Loucy (cell line): ENCODE data around the gene USH1G.
"Not testable (repeated sequence)": the region's sequence is repeated elsewhere in the genome, so short reads cannot be mapped to it uniquely, and the experiment has no call there.

Source experiments
- H2AFZ ChIP-seq: fragments of 200-600 bp; sonication (generic); 2 replicates; pipeline ENCODE4 v1.6.0; 2016; ENCODE audit warnings: antibody characterized with exemption, mild to moderate bottlenecking, low read length, moderate library complexity
- H3F3A ChIP-seq: fragments of 200-600 bp; 2 replicates; pipeline ENCODE4 v1.6.0; 2016; ENCODE audit warnings: antibody characterized with exemption, low read depth, mild to moderate bottlenecking
- H3K27me3 ChIP-seq: fragments of 200-600 bp; sonication (generic); 2 replicates; pipeline ENCODE4 v1.6.1; 2014; ENCODE audit warnings: low read length, mild to moderate bottlenecking; ENCODE audit not compliant: insufficient read depth, poor library complexity, severe bottlenecking
- H3K36me3 ChIP-seq: fragments of 200-600 bp; sonication (generic); 2 replicates; pipeline ENCODE4 v1.6.1; 2016; ENCODE audit warnings: low read length; ENCODE audit not compliant: insufficient read depth
- H3K4me1 ChIP-seq: fragments of 200-600 bp; sonication (generic); 2 replicates; pipeline ENCODE4 v1.5.1; 2014; ENCODE audit warnings: low read length, mild to moderate bottlenecking; ENCODE audit not compliant: insufficient read depth, poor library complexity, severe bottlenecking
- H3K4me2 ChIP-seq: fragments of 200-600 bp; sonication (generic); 2 replicates; pipeline ENCODE4 v1.6.0; 2014; ENCODE audit warnings: antibody characterized with exemption, low read length, low read depth, mild to moderate bottlenecking; ENCODE audit not compliant: poor library complexity, severe bottlenecking
- H3K4me3 ChIP-seq: fragments of 200-600 bp; sonication (generic); 2 replicates; pipeline ENCODE4 v1.5.1; 2014; ENCODE audit warnings: low read length, mild to moderate bottlenecking, mixed read lengths; ENCODE audit not compliant: poor library complexity, severe bottlenecking
- H3K79me2 ChIP-seq: fragments of 200-600 bp; sonication (generic); 2 replicates; pipeline ENCODE4 v1.6.1; 2014; ENCODE audit warnings: low read length; ENCODE audit not compliant: insufficient read depth
- H3K9ac ChIP-seq: fragments of 200-600 bp; sonication (generic); 2 replicates; pipeline ENCODE4 v1.6.0; 2014; ENCODE audit warnings: mild to moderate bottlenecking, low read depth, low read length, moderate library complexity; ENCODE audit not compliant: poor library complexity, severe bottlenecking
- H3K9me2 ChIP-seq: fragments of 200-600 bp; sonication (generic); replicated peaks from 2 replicates; pipeline ENCODE4 v1.6.1; 2016; ENCODE audit warnings: low read depth, low read length, mixed read lengths
- H3K9me3 ChIP-seq: fragments of 200-600 bp; sonication (generic); 2 replicates; pipeline ENCODE4 v1.6.1; 2014; ENCODE audit warnings: mild to moderate bottlenecking, antibody characterized with exemption, low read length, low read depth; ENCODE audit not compliant: insufficient read depth
- H4K20me1 ChIP-seq: fragments of 200-600 bp; sonication (generic); 2 replicates; pipeline ENCODE4 v1.6.0; 2014; ENCODE audit warnings: antibody characterized with exemption, low read length, mild to moderate bottlenecking; ENCODE audit not compliant: insufficient read depth, poor library complexity, severe bottlenecking
- EZH2phosphoT487 ChIP-seq: fragments of 200-600 bp; IDR thresholded peaks from 2 replicates; pipeline ENCODE4 v1.6.1; 2018; ENCODE audit warnings: antibody characterized with exemption, mild to moderate bottlenecking, moderate library complexity, borderline replicate concordance
- TF ChIP-seq, protein P1 (sequence below): fragments of 200-600 bp; sonication (generic); conservative IDR thresholded peaks from 2 replicates; pipeline ENCODE4 v1.5.1; 2014; ENCODE audit warnings: mild to moderate bottlenecking, antibody characterized with exemption, low read length

Gene USH1G

DNA sequence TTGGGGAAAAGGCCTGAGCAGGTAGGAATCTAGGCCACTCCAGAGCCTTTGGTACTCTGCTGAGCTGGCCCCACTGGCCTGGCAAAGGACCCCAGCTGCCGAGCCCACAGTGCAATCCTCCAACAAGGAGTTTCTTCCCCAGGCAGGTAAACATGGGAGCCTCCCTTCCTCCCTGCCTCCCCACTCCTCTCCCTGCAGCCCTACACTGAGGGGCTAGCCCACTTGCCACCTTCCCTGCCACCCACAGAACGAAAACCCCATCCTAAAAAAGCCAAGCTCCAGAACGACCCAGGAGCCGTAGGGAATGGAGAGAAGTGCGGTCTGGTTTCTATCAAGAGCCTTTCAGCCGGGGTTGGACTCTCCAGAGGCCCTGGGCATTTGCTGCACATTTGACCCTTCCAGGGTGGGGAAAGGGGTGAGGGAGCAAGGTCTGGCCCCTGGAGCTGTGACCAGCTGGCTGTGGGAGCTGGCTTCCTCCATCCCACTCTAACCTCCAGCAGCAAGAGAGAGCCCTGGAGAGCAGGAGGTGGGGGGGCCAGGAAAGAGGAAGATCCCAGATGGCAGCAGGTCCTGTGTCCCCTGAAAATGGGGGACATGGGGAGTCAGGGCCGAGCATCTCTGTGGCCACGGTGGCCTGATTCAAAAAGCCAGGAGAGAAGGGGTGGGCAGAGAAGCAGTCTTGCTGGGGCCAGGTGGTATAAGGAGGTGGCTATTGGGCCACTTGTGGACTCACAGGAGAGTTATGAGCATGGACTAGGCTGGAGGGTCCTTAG lies 48.2 kb upstream of the USH1G start:
- Histone ChIP-seq H3K36me3 (no peaks in the 10 kb centered on the region), H3K79me2 (no peaks in the 10 kb centered on the region), H3K9me3 (no peaks in the 10 kb centered on the region), H3K4me2 (no peak overlapping the region), H3K9ac (no peak overlapping the region), H3K9me2 (no peaks in the 10 kb centered on the region), H2AFZ (no peak overlapping the region), H3F3A (no peaks in the 10 kb centered on the region), H3K4me3 (no peak overlapping the region), H3K4me1 (no peaks in the 10 kb centered on the region), H4K20me1 (no peaks in the 10 kb centered on the region), H3K27me3 (peaks cover 17% of the 10 kb centered on the region)
- TF ChIP-seq, protein P1, sequence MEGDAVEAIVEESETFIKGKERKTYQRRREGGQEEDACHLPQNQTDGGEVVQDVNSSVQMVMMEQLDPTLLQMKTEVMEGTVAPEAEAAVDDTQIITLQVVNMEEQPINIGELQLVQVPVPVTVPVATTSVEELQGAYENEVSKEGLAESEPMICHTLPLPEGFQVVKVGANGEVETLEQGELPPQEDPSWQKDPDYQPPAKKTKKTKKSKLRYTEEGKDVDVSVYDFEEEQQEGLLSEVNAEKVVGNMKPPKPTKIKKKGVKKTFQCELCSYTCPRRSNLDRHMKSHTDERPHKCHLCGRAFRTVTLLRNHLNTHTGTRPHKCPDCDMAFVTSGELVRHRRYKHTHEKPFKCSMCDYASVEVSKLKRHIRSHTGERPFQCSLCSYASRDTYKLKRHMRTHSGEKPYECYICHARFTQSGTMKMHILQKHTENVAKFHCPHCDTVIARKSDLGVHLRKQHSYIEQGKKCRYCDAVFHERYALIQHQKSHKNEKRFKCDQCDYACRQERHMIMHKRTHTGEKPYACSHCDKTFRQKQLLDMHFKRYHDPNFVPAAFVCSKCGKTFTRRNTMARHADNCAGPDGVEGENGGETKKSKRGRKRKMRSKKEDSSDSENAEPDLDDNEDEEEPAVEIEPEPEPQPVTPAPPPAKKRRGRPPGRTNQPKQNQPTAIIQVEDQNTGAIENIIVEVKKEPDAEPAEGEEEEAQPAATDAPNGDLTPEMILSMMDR, result no peak
- no peak for TF ChIP-seq EZH2phosphoT487

DNA sequence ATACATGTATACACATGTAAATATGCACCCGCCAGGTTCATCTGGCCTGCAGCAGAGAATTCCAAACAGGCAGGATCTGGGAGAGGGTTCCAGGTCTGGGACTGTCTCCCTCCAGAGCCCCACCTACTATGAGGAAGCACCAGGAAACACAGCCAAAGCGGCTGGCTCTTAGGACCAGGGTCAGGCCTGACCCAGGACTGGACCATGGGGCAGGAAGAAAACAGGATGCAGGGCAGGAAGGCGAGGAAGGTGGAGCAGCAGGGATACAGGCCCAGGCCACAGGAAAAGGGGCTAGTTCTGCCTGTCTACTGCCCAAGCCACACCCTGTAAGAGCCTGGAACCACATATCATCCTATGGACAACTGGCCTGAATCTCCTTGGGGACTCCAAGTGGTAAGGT lies 47.3 kb upstream of the USH1G start:
- H3K27me3 ChIP-seq, result peaks cover 17% of the 10 kb centered on the region

DNA sequence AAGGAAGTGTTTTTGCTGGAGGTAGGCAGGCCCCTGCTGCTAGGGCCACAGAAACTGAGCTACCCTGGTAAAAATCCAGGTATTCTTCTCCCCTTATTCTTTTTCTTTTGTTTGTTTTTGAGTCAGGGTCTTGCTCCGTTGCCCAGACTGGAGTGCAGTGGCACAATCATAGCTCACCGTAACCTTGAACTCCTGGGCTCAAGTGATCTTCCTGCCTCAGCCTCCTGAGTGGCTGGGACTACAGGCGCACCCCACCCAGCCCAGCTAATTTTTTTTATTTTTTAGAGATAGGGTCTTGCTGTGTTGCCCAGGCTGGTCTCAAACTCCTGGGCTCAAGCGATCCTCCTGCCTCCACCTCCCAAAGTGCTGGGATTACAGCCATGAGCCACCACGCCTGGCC lies 46.4 kb upstream of the USH1G start:
- H2AFZ ChIP-seq, H3K4me2 ChIP-seq, H3K9ac ChIP-seq, H3K79me2 ChIP-seq, H4K20me1 ChIP-seq, H3K9me3 ChIP-seq, H3K9me2 ChIP-seq, H3K4me1 ChIP-seq, H3K4me3 ChIP-seq, H3F3A ChIP-seq, H3K36me3 ChIP-seq: not testable (repeated sequence)
- H3K27me3 ChIP-seq, result peaks cover 17% of the 10 kb centered on the region

More for the DNA sequence above, 47.3 kb upstream of the USH1G start:
- Histone ChIP-seq H3K36me3 (no peaks in the 10 kb centered on the region), H4K20me1 (no peaks in the 10 kb centered on the region), H3K4me2 (no peak overlapping the region), H2AFZ (no peak overlapping the region), H3K9ac (no peak overlapping the region), H3K9me2 (no peaks in the 10 kb centered on the region), H3K9me3 (no peaks in the 10 kb centered on the region), H3K79me2 (no peaks in the 10 kb centered on the region), H3K4me1 (no peaks in the 10 kb centered on the region), H3K4me3 (no peak overlapping the region), H3F3A (no peaks in the 10 kb centered on the region)
- TF ChIP-seq, protein P1, result no peak
- no peak for TF ChIP-seq EZH2phosphoT487

DNA sequence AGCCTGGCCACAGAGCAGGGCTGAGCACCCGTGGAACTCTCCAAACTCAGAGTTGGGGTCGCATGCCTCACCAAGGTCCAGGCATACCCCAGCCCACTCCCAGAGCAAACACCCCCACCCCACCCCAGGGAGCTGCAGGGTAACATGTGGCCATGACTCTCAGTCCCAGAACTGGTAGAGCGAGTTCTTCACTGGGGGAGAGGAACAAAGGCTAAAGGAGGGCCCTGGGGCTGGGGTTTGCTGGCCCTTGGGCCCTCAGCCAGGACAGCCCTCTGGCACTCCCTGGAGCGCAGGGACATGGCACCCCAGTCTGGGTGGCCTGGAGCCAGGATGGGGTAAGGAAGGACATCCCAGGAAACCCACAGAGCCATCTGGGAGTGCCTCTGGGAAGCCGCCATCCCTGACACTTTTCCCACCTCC lies 45.3 kb upstream of the USH1G start:
- H4K20me1 ChIP-seq, result no peaks in the 10 kb centered on the region
- no peaks in the 10 kb centered on the region for H3F3A ChIP-seq
- H3K9me3 ChIP-seq, result no peaks in the 10 kb centered on the region
- peaks cover 17% of the 10 kb centered on the region for H3K27me3 ChIP-seq
- H3K4me3 ChIP-seq, result no peak overlapping the region
- H3K4me1 ChIP-seq, result no peaks in the 10 kb centered on the region
- H3K36me3 ChIP-seq, result no peaks in the 10 kb centered on the region
- no peaks in the 10 kb centered on the region for H3K9me2 ChIP-seq
- H2AFZ ChIP-seq, result no peak overlapping the region
- H3K79me2 ChIP-seq, result no peaks in the 10 kb centered on the region
- no peak overlapping the region for H3K4me2 ChIP-seq
- H3K9ac ChIP-seq, result no peak overlapping the region
- TF ChIP-seq EZH2phosphoT487, result no peak
- TF ChIP-seq, protein P1, result no peak
